Umbilical cord (tissue), 2 donors: ENCODE measurements around the gene TFDP3. TPM values are rescaled to one million over a fixed set of nuclear protein-coding genes. Genes with fewer than 3 reads are reported as not detected.

Source experiments
- DNase-seq: peaks from one replicate; pipeline ENCODE4 v3.0.0-alpha.2; 2015; ENCODE audit warnings: low spot score
- total RNA-seq: library from RNA; depleted of rRNA; stranded (reverse); fragments of >200 nt; gene quantifications from one replicate; pipeline ENCODE4 v1.2.3, GENCODE V29; 2014; ENCODE audit warnings: low replicate concordance; ENCODE audit not compliant: insufficient read depth

TFDP3 gene, protein sequence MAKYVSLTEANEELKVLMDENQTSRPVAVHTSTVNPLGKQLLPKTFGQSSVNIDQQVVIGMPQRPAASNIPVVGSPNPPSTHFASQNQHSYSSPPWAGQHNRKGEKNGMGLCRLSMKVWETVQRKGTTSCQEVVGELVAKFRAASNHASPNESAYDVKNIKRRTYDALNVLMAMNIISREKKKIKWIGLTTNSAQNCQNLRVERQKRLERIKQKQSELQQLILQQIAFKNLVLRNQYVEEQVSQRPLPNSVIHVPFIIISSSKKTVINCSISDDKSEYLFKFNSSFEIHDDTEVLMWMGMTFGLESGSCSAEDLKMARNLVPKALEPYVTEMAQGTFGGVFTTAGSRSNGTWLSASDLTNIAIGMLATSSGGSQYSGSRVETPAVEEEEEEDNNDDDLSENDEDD
- total RNA-seq = not detected

DNA sequence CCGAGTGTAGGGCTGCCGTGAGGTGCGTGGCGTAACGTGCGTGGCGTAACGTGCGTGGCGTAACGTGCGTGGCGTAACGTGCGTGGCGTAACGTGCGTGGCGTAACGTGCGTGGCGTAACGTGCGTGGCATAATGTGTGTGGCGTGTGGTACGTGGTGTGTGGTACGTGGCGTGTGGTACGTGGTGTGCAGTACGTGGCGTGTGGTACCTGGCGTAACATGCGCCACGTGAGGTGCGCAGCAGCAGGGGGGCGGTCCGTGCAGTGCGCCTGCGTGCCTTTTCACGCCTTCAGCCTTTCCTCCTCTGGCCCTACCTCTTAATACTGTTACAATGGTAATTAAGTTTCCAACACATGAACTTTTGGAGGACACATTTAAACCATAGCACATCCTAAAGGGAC, at the start of gene TFDP3:
TSS of gene TFDP3 (minus strand) at position 26 of the 400 bp plus-strand sequence. CDS start 95 bp downstream, outside the sequence.
- no peak for DNase-seq

DNA sequence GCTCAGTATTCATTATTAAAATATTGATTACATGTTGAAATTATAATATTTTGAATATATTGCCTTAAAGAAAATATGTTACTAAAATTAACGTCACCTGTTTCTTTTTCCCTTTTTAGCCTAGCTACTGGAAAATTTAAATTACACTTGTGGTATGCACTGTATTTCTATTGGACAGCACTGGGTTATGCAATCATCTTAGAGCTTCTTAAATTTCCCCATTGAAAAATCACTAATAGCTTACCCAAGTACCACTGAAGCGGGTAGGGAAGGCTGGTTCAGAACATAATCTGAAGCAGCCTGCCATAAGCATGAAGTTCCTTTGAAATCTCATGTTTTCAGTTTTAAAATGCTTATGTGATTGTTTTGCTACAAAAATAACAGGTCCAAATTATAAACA, 49.5 kb upstream of the TFDP3 start:
- DNase-seq = no peak

DNA sequence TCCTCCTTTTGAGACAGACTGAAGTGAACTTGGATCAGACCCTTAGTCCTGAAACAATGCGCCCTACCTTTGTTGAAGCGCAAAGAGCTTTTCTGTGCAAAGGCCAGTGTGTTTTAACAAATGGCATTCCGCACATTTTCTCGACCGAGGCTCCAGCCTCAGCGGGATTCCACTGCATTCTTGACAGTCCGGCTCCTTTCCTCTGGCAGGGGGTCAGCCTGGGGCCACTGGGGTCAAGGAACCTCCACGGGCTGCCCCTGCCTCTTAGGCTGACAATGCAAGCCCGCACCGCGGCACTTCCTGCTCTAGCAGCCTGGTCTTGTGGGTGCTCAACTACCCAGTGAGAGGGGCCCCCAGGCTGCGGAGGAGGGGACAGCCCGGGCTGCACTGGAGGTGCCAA, 47.2 kb upstream of the TFDP3 start:
- DNase-seq = no peak

DNA sequence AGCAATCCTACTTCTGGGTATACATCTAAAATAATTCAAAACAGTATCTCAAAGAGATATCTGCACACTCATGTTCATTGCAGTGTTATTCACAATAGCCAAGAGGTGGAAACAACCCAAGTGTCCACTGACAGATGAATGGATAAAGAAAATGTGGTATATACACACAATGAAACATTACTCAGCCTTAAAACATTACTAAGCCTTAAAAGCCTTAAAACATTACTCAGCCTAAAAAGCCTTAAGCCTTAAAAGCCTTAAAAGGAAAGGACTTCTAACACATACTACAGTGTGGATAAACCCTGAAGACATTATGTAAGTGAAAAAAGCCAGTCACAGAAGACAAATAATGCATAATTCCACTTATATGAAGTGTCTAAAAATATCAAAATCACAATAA, 40.3 kb upstream of the TFDP3 start:
- peak; percentile 52 for DNase-seq

DNA sequence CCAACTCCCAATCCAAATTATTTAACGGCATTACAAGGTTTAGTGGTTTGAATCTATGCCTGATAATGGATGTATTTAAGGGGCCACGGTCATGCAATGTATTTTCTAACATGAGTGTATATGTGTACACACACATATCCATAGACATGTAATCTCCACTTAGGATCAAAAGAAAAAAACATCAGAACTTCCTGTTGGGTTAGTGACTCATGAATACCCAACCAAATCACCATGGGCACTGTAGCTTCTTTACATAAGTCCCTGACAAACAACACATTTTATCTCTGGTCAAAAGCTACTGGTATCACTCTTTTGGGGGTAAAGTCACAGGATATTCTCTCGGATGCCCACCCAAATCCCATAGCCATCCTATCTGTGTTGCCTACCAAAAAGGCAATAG, 36.5 kb upstream of the TFDP3 start:
- no peak for DNase-seq

DNA sequence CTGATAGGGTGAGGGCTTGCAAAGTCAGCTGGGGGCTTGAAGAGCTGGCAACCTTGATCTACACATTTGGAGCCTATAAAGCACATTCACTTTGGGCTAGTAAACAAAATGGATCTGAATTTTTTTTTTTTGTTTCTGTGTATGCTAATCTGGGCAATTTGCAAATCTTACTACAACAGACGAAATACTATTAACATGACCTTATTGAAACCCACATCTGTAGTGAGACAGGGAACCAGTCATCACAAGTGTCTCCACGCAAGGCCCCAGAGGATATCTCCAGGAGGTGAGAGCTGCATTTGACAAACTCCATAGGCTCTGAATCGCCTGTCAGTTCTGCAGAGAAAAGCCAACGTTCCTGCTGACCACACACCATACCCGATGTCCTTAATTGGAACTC, 33.0 kb upstream of the TFDP3 start:
- DNase-seq = no peak

DNA sequence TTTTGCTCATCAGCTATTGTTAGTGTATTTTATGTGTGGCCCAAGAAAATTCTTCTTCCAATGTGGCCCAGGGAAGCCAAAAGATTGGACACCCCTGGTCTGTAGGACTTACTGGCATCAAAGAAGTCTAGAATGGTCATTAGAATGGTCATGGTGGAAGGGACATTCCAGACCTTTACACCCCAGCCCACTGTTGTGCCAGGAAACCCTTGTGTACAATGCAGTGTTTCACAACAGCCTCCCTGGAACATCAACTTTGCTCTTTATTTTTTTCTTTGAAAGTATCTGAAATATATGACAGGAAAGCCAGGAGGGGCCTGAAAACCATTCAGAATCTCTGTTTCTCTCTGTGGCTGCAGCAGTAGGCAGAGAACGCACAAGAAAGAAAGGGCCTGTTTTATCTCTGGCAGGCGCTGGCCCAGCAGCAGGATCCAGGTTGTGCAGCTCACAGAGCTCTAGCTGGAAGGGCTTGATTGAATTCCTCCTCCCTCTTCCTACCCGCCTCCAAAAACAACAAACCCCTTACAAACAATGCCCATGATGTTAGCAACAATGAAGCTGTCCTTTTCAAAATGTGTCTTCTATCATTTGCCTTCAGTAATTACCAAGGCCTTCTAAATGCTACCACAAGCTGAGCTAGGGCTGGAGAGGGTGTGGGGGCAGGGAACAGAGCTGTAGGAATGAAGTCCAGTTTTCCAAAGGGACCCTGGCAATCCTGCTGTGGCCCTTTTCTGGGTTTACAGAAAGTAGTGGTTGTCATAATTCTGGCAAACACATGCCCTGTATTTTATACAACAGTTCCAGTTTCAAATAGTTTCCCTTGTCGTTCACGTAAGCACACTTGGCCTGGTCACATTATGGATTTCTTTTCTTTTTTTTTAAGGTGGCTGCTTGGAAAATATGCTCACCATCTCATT, 32.3 kb upstream of the TFDP3 start:
- DNase-seq = peak; percentile 17

DNA sequence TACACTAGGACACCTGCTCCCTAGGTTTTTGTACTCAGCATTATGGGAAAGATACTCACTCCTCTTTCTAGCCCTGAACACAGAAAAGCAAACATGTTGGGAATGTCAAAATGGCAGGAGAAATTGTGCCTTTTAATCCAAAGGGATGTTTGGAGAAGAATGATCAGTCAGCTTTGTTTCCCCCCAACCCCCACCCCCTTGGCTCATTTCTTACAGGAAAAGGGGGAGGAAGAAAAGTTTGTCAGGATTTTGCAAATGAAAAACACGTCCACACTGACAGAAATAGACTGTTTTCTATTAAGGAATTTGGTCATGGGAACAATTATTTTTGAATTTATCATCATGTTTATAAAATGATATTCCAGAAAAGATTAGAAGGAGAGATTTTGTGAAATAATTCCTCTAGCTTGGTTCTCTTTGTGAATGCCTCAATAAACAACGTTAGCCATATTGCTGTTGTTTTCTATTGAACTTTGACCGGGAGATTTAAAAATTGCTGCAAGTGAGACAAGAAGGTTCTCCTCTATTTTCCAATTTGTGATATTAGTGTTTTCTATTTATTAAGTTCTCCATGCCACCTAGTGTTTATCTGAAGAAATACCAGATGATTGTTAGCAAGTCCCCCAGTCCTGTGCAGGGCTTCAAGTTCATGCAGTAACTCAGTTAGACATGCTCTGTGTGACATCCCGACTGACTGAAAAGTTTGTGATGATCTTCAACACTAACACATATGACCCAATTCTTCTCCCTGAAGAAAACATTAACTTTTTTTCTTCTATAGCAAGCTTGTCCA, 31.3 kb upstream of the TFDP3 start:
- no peak for DNase-seq

DNA sequence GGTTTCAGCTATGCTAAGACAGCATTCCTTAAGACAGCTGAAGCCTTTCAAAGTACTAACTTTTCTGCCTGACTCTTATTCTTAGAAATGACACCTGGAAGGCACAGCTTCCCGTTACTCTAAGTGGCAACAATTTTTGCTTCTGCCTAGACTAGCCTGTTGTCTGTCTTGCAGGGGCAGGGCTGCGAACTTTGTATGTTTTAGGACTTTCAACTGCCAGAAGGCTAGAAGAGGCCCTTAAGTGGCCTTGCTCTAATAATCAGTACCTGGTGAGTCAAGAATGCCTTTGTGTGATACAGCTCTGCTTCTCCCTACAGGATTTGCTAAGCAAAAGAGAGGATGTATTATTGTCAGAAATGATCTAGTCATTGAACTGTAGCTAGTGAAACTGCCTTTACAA, 30.0 kb upstream of the TFDP3 start:
- DNase-seq = no peak

DNA sequence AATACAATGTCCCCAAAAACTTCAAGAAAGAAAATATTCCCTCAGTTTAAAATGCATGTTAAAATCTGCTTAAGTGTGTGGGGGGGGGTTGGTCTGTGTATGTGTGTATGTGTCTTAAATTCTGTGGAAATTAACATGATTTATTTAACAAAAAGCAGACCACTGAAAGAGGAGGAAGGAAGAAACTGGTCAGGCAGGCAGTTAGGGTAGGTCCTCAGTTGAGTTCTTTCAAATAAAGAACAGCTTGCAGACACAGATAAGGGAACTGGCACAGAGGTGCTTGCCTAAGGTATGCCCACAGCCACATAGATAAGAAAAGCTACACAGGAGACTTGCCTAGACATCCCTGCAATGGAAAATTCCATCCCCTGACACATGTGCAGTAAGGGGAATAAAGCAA, 28.8 kb upstream of the TFDP3 start:
- no peak for DNase-seq

DNA sequence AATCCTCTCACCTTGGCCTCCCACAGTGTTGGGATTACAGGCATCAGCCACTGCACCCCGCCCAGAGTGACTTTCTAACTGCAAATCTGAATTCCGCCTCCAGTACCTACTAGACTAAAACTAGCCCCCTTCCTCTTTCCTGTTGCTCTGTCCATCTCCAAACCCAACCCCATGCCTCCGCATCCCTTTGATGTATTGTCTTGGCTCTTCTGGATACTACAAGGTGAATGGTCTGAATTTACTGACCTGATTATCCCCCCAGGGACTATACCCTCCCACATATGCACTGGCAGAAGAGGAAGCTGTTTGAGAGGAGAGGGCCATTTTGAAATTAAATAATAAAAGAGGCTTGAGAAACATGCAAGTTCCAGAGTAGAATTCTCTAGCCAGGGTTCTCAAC, 17.7 kb upstream of the TFDP3 start:
- no peak for DNase-seq

DNA sequence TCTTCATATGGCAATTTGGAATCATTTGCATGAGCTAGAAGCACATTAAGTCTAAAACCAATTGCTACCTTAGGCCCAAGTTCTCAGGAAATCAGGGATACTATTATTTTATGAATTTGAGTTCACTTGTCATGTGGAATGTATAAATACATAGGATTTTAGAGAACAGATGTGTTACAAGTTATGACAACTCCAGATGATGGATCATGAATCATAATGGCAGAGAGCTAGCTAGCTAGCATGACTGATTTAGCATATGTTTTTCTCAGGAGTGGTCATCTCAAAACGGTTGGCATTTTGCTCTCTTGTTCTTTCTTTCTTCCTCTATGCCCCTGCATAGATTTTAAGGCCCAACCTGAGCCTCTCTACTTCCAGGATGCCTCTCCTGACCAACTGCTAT, 14.2 kb upstream of the TFDP3 start:
- DNase-seq = no peak

DNA sequence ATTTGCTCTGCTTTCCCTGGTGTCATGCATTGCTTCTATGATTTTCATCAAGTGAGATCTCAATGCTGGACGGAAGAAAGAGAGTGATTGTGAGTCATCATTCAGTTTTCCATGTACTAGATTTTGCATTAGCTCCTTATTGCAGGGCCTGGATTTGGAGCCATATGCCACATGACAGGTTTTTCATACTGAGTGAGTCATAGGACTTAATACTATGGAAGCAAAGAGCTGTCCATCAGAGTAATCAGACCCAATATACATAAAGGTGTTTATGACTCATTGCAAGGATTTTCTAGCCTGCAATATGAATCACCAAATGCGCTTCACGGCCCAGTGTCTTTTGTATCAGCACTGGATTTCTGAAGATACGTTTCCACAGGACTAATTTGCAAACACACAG, 11.2 kb upstream of the TFDP3 start:
- peak; percentile 59 for DNase-seq

DNA sequence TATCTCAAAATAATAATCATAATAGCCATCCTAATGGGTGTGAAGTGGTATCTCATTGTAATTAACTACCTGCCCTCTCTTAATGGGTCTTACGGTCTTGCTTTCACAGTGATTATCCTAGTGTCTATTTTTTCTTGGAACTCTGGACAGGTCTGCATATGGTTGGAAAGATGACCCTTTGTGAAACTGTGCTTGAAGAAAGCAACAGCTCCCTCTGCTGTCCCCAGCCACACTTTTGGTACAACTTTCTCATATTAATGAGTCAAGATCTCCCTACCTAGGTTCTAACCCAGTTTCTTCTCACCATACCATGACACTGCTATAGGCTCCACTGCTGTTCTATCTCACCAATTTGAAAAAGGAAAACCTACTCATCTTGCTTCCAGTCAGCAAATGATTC, 2.4 kb downstream of the TFDP3 start:
- peak; percentile 18 for DNase-seq

DNA sequence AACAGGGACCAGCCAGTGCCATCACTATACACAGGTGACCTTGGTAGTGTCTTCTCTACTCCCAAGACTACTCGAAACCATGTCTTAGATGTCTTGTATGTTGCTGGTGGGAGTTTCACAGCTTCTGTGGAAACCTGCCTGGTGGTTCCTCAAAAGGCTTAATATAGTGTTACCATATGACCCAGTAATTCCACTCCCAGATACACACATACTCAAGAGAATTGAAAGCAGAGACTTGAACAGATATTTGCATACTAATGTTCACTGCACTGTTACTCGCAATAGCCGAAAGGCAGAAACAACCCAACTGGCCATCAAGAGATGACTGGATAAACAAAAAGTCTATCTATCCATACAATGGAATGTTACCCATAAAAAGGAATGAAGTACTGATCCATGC, 3.1 kb downstream of the TFDP3 start:
- no peak for DNase-seq

DNA sequence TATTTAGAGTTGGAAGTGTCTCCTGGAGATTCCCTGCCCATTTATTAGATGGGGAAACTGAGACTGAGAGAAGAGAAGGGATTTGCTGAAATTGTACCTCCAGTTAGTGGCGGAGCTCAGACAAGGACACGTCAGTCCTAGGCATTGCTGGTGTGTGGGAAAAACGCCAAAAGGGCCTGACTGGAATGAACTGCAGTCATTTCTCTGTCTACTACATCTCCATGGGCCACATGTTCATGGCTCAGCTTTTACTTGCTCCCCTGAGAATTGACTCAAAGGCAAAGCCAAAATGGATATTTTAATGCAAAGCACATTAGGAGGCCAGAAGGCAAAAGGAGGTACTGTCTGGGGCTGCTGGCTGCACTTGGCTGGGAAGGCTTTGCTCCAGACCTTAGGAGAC, 3.9 kb downstream of the TFDP3 start:
- DNase-seq = peak; percentile 3

DNA sequence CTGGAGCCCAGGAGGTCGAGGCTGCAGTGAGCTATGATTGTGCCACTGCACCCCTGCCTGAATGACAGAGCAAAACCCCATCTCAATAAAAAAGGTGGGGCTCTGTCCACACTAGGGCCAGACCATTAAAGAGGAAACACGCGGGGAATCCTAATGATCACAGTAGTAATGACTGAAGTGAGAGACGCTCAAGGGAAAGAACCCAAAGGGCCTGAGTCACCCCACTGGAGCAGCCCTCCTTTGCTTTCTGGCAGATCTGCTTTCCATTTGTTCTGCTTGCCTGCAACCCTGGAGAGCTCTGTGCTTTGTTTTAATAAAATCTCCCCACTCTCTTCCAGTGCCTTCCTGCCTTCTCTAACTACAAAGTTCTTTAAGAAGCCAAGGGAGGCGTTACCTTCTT, 5.0 kb downstream of the TFDP3 start:
- no peak for DNase-seq

DNA sequence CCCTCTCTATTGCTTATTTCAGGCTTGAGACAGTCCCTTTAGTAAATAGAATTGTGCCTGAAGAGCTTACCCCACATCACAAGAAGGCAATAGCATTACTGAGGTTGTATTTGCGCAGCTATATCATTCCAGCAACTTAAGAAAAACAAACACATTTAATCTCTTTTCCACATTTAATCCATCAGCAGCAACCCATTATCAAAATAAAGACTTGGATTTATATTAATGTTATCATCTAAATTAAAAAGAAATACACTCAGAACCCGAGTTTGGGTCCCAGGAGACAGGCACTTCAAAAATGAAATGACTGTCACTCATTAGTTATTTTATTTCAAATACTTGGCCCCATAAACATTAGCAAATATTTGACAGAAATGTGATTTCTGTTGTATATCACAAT, 10.4 kb downstream of the TFDP3 start:
- no peak for DNase-seq

DNA sequence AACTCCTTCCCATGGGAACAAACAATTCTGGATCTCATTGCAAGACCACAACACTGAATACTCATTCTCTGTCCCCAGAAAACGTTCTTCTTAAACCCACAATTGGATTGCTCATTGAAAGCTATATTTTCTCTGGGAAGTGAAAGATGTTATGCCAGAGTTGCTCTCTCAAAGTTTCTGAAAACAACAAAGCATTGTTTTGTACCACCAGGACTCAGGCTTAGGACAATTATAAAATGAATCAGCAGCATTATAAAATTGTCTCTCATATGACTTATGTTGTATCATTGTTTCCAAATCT, 26.5 kb downstream of the TFDP3 start:
- DNase-seq = no peak

DNA sequence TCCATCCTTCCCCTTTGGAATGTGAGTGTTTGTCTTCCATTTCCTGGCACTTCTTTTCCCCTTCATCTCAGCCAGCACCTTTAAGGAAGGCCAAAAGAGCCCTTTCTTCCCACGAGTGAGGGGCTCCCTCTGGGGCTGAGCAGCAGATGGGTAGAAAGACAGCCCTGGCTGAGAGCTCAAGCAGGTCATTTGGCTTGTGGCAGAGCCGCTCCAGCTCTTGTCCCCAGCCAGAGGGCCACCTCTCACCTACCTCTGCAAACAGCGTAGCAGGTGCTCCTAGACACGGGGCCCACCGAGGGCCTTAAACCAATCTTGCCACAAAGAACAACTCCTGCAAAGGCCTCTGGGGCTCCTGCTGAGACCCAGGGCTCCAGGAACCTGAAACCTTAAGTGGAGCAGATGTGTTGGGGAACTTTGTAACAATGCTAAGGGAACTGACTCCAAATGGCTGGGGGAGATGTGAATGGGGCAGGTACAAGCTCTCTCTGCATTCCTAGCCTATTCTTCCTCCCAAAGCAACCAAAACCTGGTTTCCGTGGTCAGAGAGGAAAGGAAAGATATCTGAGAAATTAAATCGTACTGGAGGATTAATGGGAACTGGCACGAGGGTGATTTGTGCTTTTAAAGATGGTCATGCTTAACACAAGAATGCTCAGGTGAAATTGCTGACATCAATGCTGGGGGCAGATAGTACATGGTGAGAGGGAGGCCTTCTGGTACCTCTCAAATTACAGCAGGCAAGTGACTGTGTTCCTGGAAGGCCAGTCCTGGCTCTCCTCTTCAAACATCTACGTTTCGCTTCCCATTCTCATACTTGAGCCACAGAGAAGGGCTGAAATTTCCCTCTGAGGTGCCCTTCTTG, 27.0 kb downstream of the TFDP3 start:
- DNase-seq = no peak

DNA sequence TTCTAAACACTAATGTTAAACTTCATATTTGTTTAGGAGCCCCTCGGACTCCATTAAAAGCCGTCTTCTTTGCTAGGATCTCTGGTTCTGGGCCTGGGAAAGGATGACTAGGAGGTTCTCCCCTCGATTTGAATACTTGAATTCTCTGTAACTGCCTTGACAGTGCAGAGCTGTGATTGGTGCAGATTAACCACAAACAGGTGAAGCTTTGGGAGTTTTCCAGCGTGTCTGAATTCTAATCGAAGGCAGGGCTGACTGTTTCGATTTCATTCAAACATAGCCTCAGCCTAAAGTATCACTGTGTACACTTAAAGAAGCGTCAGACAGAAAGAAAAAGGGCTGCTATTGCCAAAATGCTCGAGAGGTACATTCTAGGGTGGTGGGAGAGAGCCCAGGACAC, 29.0 kb downstream of the TFDP3 start:
- DNase-seq = no peak
